Activated CD8-positive, alpha-beta T cell treated with anti-CD3 and anti-CD28 coated beads for 36 hours (primary cell): Measurements from ENCODE around the gene PRDM2. TPM values are rescaled to one million over a fixed set of nuclear protein-coding genes. Genes with fewer than 3 reads are reported as not detected.

ENCODE experiments used
- ATAC-seq: fragments of 200-7000 bp; cut with Tn5 transposase; one replicate; pipeline ENCODE4 v1.10.0; 2021; ENCODE audit warnings: mild to moderate bottlenecking, moderate library complexity
- CTCF ChIA-PET: fragments of 350-600 bp; sonication (Branson Sonifier 250); formaldehyde crosslinking; loops from one replicate; lab custom pipeline; 2021; ENCODE audit warnings: antibody characterized with exemption; lab: Charles Lee
- POLR2A ChIA-PET: fragments of 350-600 bp; sonication (Branson Sonifier 250); formaldehyde crosslinking; loops from one replicate; lab custom pipeline; 2021; ENCODE audit warnings: antibody characterized with exemption; lab: Charles Lee
- DNase-seq: peaks from one replicate; pipeline ENCODE4 v3.0.0-alpha.2; 2020
- H3K27ac Mint-ChIP-seq: one replicate; pipeline ENCODE4 v1.8.0; 2021; ENCODE audit warnings: mild to moderate bottlenecking, mixed read lengths
- H3K27me3 Mint-ChIP-seq: one replicate; pipeline ENCODE4 v1.8.0; 2021; ENCODE audit warnings: mixed read lengths
- H3K36me3 Mint-ChIP-seq: one replicate; pipeline ENCODE4 v1.8.0; 2021; ENCODE audit warnings: low read depth, mixed read lengths
- H3K4me1 Mint-ChIP-seq: one replicate; pipeline ENCODE4 v1.8.0; 2021; ENCODE audit warnings: low read depth, mixed read lengths
- H3K4me3 Mint-ChIP-seq: one replicate; pipeline ENCODE4 v1.8.0; 2021; ENCODE audit warnings: mild to moderate bottlenecking, moderate library complexity, mixed read lengths
- H3K9me3 Mint-ChIP-seq: one replicate; pipeline ENCODE4 v1.8.0; 2021; ENCODE audit warnings: mixed read lengths
- intact Hi-C: fragments of 100-400 bp; cut with micrococcal nuclease; formaldehyde crosslinking; loops from one replicate; pipeline ENCODE4 v1.10.0; 2022
- total RNA-seq, 2 experiments: library from RNA; stranded (reverse); gene quantifications; one replicate each; pipeline ENCODE4 v1.2.3, GENCODE V29; 2021
- TF ChIP-seq, protein P1 (sequence below): fragments of 200-600 bp; IDR thresholded peaks from one replicate; pipeline ENCODE4 v1.8.0; 2022; ENCODE audit warnings: antibody characterized with exemption, mild to moderate bottlenecking

PRDM2 gene
- total RNA-seq, 2 experiments from 2014 or later = 41.2 to 43.6 TPM

DNA sequence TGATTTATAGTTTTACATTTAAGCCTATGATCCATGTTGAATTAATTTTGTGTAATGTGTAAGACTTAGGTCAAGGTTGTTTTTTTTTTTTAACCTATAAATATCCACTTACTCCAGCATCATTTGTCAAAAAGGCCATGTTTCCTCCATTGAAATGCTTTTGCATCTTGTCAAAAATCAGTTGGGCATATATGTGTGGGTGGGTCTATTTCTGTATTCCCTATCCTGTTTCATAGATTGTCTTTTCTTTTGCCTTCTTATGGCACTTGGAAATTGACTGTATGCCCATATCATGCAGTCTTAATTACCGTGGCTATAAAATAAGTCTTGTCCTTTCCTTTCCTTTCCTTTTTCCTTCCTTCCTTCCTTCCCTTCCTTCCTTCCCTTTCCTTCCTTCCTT, 138.2 kb downstream of the PRDM2 start:
- intact Hi-C loops = no loop called here
- no peak overlapping the region for H3K4me3 Mint-ChIP-seq
- DNase-seq = no peak
- ChIA-PET POLR2A (no interaction called here), CTCF (no interaction called here)
- H3K36me3 Mint-ChIP-seq = no peaks in the 10 kb centered on the region
- no peaks in the 10 kb centered on the region for H3K4me1 Mint-ChIP-seq
- no peaks in the 10 kb centered on the region for H3K9me3 Mint-ChIP-seq
- H3K27me3 Mint-ChIP-seq = peaks cover 22% of the 10 kb centered on the region
- H3K27ac Mint-ChIP-seq = no peak overlapping the region
- no peak for ATAC-seq
- TF ChIP-seq, protein P1, sequence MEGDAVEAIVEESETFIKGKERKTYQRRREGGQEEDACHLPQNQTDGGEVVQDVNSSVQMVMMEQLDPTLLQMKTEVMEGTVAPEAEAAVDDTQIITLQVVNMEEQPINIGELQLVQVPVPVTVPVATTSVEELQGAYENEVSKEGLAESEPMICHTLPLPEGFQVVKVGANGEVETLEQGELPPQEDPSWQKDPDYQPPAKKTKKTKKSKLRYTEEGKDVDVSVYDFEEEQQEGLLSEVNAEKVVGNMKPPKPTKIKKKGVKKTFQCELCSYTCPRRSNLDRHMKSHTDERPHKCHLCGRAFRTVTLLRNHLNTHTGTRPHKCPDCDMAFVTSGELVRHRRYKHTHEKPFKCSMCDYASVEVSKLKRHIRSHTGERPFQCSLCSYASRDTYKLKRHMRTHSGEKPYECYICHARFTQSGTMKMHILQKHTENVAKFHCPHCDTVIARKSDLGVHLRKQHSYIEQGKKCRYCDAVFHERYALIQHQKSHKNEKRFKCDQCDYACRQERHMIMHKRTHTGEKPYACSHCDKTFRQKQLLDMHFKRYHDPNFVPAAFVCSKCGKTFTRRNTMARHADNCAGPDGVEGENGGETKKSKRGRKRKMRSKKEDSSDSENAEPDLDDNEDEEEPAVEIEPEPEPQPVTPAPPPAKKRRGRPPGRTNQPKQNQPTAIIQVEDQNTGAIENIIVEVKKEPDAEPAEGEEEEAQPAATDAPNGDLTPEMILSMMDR = no peak

DNA sequence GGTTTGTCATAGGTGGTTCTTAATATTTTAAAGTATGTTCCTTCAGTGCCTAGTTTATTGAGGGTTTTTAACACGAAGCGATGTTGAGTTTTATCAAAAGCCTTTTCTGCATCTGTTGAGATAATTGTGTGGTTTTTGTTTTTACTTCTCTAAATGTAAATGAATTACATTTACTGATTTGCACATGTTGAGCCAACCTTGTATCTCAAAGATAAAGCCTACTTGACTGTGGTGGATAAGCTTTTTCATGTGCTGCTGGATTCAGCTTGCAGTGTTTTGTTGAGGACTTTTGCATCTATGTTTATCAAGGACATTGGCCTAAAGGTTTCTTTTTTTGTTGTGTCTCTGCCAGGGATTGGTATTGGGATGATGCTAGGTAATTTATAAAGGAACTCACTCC, 142.5 kb downstream of the PRDM2 start:
- no peaks in the 10 kb centered on the region for H3K9me3 Mint-ChIP-seq
- ATAC-seq (no peak), DNase-seq (no peak)
- no peaks in the 10 kb centered on the region for H3K36me3 Mint-ChIP-seq
- intact Hi-C loops = no loop called here
- H3K27me3 Mint-ChIP-seq = peaks cover 15% of the 10 kb centered on the region
- POLR2A ChIA-PET = no interaction called here
- H3K27ac Mint-ChIP-seq = no peak overlapping the region
- TF ChIP-seq, protein P1 = no peak
- CTCF ChIA-PET = interaction anchor here (1.0 kb wide), 1 partner anchor 13 kb away, joined by 4 read pairs; no protein-coding TSS in a partner anchor
- no peak overlapping the region for H3K4me3 Mint-ChIP-seq
- H3K4me1 Mint-ChIP-seq = no peaks in the 10 kb centered on the region

DNA sequence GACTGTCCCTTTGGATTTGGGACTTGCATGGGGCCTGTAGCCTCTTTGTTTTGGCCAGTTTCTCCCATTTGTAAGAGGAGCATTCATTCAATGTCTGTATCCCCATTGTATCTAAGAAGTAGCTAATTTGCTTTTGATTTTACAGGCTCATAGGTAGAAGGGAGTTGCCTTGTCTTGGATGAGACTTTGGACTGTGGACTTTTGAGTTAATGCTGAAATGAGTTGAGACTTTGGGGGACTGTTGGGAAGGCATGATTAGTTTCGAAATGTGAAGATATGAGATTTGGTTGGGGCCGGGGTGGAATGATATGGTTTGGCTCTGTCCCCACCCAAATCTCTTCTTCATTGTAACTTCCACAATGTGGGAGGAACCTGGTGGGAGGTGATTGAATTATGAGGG, 151.7 kb downstream of the PRDM2 start:
- intact Hi-C loops = no loop called here
- TF ChIP-seq, protein P1 = no peak
- no peak for ATAC-seq
- H3K36me3 Mint-ChIP-seq = peaks cover 4% of the 10 kb centered on the region
- CTCF ChIA-PET = no interaction called here
- no peaks in the 10 kb centered on the region for H3K9me3 Mint-ChIP-seq
- no peaks in the 10 kb centered on the region for H3K4me1 Mint-ChIP-seq
- no peak overlapping the region for H3K4me3 Mint-ChIP-seq
- peaks cover 3% of the 10 kb centered on the region for H3K27me3 Mint-ChIP-seq
- POLR2A ChIA-PET = interaction anchor here (1.7 kb wide), 1 partner anchor 25 kb away, joined by 3 read pairs; no protein-coding TSS in a partner anchor
- H3K27ac Mint-ChIP-seq = no peak overlapping the region
- DNase-seq = no peak

DNA sequence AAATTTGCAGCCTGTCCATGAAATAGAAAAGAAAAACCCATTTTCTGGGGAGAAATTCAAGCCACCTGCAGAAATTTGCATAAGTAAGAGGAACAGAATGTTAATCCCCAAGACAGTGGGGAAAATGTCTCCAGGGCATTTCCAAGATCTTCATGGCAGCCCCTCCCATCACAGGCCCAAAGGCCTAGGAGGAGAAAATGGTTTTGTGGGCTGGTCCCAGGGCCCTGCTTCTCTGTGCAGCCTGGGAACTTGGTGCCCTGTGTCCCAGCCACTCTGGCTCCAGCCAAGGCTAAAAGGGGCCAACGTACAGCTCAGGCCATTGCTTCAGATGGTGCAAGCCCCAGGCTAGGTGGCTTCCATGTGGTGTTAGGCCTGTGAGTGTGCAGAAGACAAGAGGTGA, 155.6 kb downstream of the PRDM2 start:
- DNase-seq (no peak), ATAC-seq (no peak)
- Mint-ChIP-seq H3K9me3 (peaks cover 2% of the 10 kb centered on the region), H3K36me3 (peaks cover 3% of the 10 kb centered on the region), H3K4me1 (no peaks in the 10 kb centered on the region), H3K27me3 (peaks cover 7% of the 10 kb centered on the region), H3K4me3 (no peak overlapping the region), H3K27ac (no peak overlapping the region)
- CTCF ChIA-PET = no interaction called here
- POLR2A ChIA-PET = no interaction called here
- TF ChIP-seq, protein P1 = no peak
- intact Hi-C loops = no loop called here

DNA sequence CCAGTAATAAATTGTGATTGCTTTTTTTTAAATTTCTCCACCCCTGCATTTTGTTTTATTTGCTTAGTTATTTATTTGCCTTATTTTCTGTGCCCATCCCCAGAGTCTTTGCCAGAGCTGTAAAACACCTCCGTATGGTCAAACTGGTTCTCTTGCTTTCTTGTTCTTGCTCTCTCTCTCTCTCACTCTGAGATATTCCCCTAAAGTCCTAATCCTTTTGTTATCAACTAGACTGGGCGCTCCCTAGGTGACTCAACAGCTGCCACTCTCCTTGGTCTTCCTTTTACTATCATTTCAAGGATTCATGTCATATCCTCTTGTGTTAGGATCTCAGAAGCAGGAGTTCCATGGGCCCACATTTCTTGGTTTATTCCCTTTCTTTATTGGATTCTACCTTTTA, 160.0 kb downstream of the PRDM2 start:
- peaks cover 5% of the 10 kb centered on the region for H3K27me3 Mint-ChIP-seq
- ChIA-PET POLR2A (no interaction called here), CTCF (no interaction called here)
- peaks cover 2% of the 10 kb centered on the region for H3K9me3 Mint-ChIP-seq
- H3K4me1 Mint-ChIP-seq = no peaks in the 10 kb centered on the region
- no peak for ATAC-seq
- DNase-seq = no peak
- TF ChIP-seq, protein P1 = no peak
- intact Hi-C loops = no loop called here
- H3K27ac Mint-ChIP-seq = no peak overlapping the region
- H3K36me3 Mint-ChIP-seq = peaks cover 3% of the 10 kb centered on the region
- H3K4me3 Mint-ChIP-seq = no peak overlapping the region
